K562 (cell line): ENCODE results near the gene DMWD. TPM values are rescaled to one million over a fixed set of nuclear protein-coding genes. Genes with fewer than 3 reads are reported as not detected.
A peak's percentile ranks its signal among the peaks of the same experiment; 100 is the strongest.

Experiments
- CTCFL ChIP-seq: IDR thresholded peaks from 2 replicates; pipeline ENCODE4 v1.6.1; 2011; ENCODE audit warnings: borderline replicate concordance, low read depth, mild to moderate bottlenecking, moderate library complexity, low read length; ENCODE audit not compliant: insufficient read depth, poor library complexity, severe bottlenecking
- DPF2 ChIP-seq: fragments of 450-650 bp; IDR thresholded peaks from 2 replicates; pipeline ENCODE4 v1.6.1; 2016
- ELF1 ChIP-seq: fragments of 200-800 bp; sonication (Bioruptor generic); IDR thresholded peaks from 2 replicates; pipeline ENCODE4 v1.6.1; 2016; ENCODE audit warnings: missing genetic modification characterization, missing compliant biosample characterization
- FOXP1 ChIP-seq: sonication (generic); formaldehyde crosslinking; IDR thresholded peaks from 2 replicates; pipeline ENCODE4 v1.8.0; 2022; ENCODE audit warnings: mild to moderate bottlenecking, missing genetic modification reagents
- ILF3 ChIP-seq: fragments of 450-650 bp; IDR thresholded peaks from 2 replicates; pipeline ENCODE4 v1.6.1; 2018; ENCODE audit warnings: antibody characterized with exemption, mild to moderate bottlenecking, moderate library complexity, borderline replicate concordance
- L3MBTL2 ChIP-seq: fragments of 450-650 bp; IDR thresholded peaks from 2 replicates; pipeline ENCODE4 v1.6.1; 2016; ENCODE audit warnings: mild to moderate bottlenecking, moderate library complexity
- MLLT1 ChIP-seq, 2 experiments: fragments of 450-650 bp; IDR thresholded peaks; 2 replicates each; pipeline ENCODE4 v1.6.1; 2016
- NR4A1 ChIP-seq, 2 experiments: fragments of 250-450 bp in 1 of 2; fragments of 450-650 bp in 1 of 2; sonication (Bioruptor Pico) in 1 of 2; IDR thresholded peaks; 2 replicates each; pipeline versions ENCODE4 v1.4.0 to v1.6.1; 2016 to 2020; ENCODE audit warnings: mild to moderate bottlenecking in 2 of 2, missing compliant biosample characterization in 1 of 2, missing genetic modification characterization in 1 of 2, moderate library complexity in 1 of 2
- OTX1 ChIP-seq: fragments of 450-650 bp; formaldehyde crosslinking; IDR thresholded peaks from 2 replicates; pipeline ENCODE4 v1.4.0; 2022; ENCODE audit warnings: mild to moderate bottlenecking
- TFE3 ChIP-seq: fragments of 450-650 bp; formaldehyde crosslinking; IDR thresholded peaks from 2 replicates; pipeline ENCODE4 v1.4.0; 2020; ENCODE audit warnings: mild to moderate bottlenecking, mixed read lengths
- ZBTB40 ChIP-seq, 2 experiments: fragments of 450-650 bp in 1 of 2; sonication (generic) in 1 of 2; formaldehyde crosslinking in 1 of 2; IDR thresholded peaks; 2 replicates each; pipeline versions ENCODE4 v1.7.1 to v1.9.0; 2016 to 2022; ENCODE audit warnings: inconsistent platforms in 1 of 2, mild to moderate bottlenecking in 1 of 2, missing genetic modification reagents in 1 of 2
- polyA plus RNA-seq, 8 experiments: library from polyadenylated mRNA; depleted of rRNA in 4 of 8; stranded (reverse) in 5 of 8; unstranded in 3 of 8; fragments of >200 nt; fragmentation: Nextera tagmentation in 2 of 8; fragmentation: Illumina TruSeq in 1 of 8; extraction: Ambion mirVana in 2 of 8; extraction: Trizol in 1 of 8; gene quantifications; 2 replicates each; pipeline versions ENCODE4 v1.2.1 to v1.2.3, GENCODE V29; 2011 to 2014; ENCODE audit warnings: inconsistent platforms in 1 of 8, missing spikeins in 1 of 8
- total RNA-seq, 7 experiments: library from RNA; depleted of rRNA in 6 of 7; stranded (reverse); fragments of >200 nt in 6 of 7; fragmentation: Illumina TruSeq in 2 of 7; extraction: Trizol in 2 of 7; gene quantifications; 2 replicates each; pipeline versions ENCODE4 v1.2.1 to v1.2.3, GENCODE V29; 2011 to 2021; ENCODE audit warnings: low replicate concordance in 1 of 7

Gene DMWD
- total and polyA plus RNA-seq, 9 of the 15 experiments (the other 6 are each of a cell fraction or from before 2014, with no cell fraction given) = 4.7 to 54.6 (median 19.0) TPM

- TF ChIP-seq ZBTB40 (IDR thresholded peaks at IDR 0.05) (0 out of 2 replicates have a peak, but pooled peaks have one; percentile 10), ZBTB40 (CRISPR knock-in tag; IDR thresholded peaks at IDR 0.05) (no peak), DPF2 (0 out of 2 replicates have a peak, but pooled peaks have one; percentile 22), FOXP1 (CRISPR knock-in tag) (no peak), MLLT1 (IDR thresholded peaks at IDR 0.05) (peak; percentile 78 to 83), ELF1 (tag) (no peak), CTCFL (no peak), OTX1 (CRISPR knock-in tag) (no peak; the same call in 1 of the 2 replicates), NR4A1 (CRISPR knock-in tag; IDR thresholded peaks at IDR 0.05) (no peak), NR4A1 (tag; IDR thresholded peaks at IDR 0.05) (no peak), TFE3 (no peak), L3MBTL2 (peak; percentile 94), ILF3 (no peak)
Measured at GRCh38 chr19:45768984-45769782, 23.5 kb downstream of the DMWD start, which contains the start of gene SIX5 (continued).
